Measurements from ENCODE around the gene MRTO4. TPM values are rescaled to one million over a fixed set of nuclear protein-coding genes. Genes with fewer than 3 reads are reported as not detected.
A peak's percentile ranks its signal among the peaks of the same experiment; 100 is the strongest.
"Not testable (repeated sequence)": the region's sequence is repeated elsewhere in the genome, so short reads cannot be mapped to it uniquely, and the experiment has no call there.

The MRTO4 gene
- total and polyA plus RNA-seq, 3 experiments from 2014 or later, result 28.5 to 137 (median 137) TPM

DNA sequence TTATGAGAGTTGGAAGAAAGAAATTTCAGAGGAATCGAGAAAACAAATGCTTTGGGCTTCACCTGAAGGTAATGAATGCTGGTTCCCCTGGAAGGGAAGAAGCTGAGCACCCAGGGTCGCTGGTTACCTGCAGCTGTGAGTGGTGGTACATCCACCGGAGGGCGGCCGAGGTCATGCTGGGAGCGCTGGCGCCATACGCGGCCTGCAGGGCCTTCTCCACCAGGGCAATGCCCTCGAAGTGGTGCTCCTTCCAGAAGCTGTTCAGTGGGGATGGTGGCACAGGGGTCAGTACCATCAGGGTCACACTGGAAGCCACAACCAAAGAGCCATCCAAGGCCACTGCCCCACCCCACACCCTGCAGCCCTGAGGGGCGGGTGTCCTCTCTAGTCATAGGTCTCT lies 16.8 kb downstream of the MRTO4 start:
- no peak overlapping the region for H3K27ac ChIP-seq (ENCODE audit: low read depth, low read length)
- DNase-seq, result no peak
- no peaks in the 10 kb centered on the region for H3K36me3 ChIP-seq (ENCODE audit: insufficient read depth, low read length)
- POLR2A ChIA-PET, result no interaction called here
- peaks cover 0 to 5% (median 0%) of the 10 kb centered on the region in 3 donors for H3K36me3 Mint-ChIP-seq
- H3K27me3 Mint-ChIP-seq, result peaks cover 8 to 17% of the 10 kb centered on the region in 2 donors
- H3K27ac Mint-ChIP-seq, result no peak overlapping the region
- no peaks in the 10 kb centered on the region for H3K4me1 ChIP-seq (ENCODE audit: insufficient read depth, low read length)
- CTCF ChIA-PET, result no interaction called here
- H3K4me3 ChIP-seq (ENCODE audit: low read length), result no peak overlapping the region
- H3K4me1 Mint-ChIP-seq, result peaks cover 0 to 5% (median 4%) of the 10 kb centered on the region in 3 donors
- H3K9me3 ChIP-seq (ENCODE audit: low read length), result no peaks in the 10 kb centered on the region
- peaks cover 4% of the 10 kb centered on the region for H3K27me3 ChIP-seq (ENCODE audit: insufficient read depth, low read length, poor library complexity, severe bottlenecking)
- H3K9me3 Mint-ChIP-seq, result peaks cover 0 to 4% (median 0%) of the 10 kb centered on the region in 5 donors
- no peak overlapping the region for H3K4me3 Mint-ChIP-seq

- H3K9me3 ChIP-seq (ENCODE audit: low read length); POLR2A ChIA-PET; H3K4me1 Mint-ChIP-seq; H3K4me3 Mint-ChIP-seq; H3K27me3 ChIP-seq (ENCODE audit: insufficient read depth, low read length, poor library complexity, severe bottlenecking); H3K4me1 ChIP-seq (ENCODE audit: insufficient read depth, low read length); H3K9me3 Mint-ChIP-seq; H3K27ac ChIP-seq (ENCODE audit: low read depth, low read length); CTCF ChIA-PET; H3K27ac Mint-ChIP-seq; H3K36me3 Mint-ChIP-seq; DNase-seq; H3K4me3 ChIP-seq (ENCODE audit: low read length); H3K36me3 ChIP-seq (ENCODE audit: insufficient read depth, low read length): not testable (repeated sequence)
- peaks cover 14 to 23% of the 10 kb centered on the region in 2 donors for H3K27me3 Mint-ChIP-seq
Measured at GRCh38 chr1:19269427-19270342, 18.1 kb downstream of the MRTO4 start.

GRCh38 chr1:19270343-19270730 lies 18.7 kb downstream of the MRTO4 start:
- H3K27me3 Mint-ChIP-seq, result peaks cover 16 to 23% of the 10 kb centered on the region in 2 donors
- POLR2A ChIA-PET; H3K36me3 Mint-ChIP-seq; H3K4me1 Mint-ChIP-seq; H3K27ac Mint-ChIP-seq; H3K27me3 ChIP-seq (ENCODE audit: insufficient read depth, low read length, poor library complexity, severe bottlenecking); H3K9me3 Mint-ChIP-seq; H3K4me3 ChIP-seq (ENCODE audit: low read length); H3K27ac ChIP-seq (ENCODE audit: low read depth, low read length); H3K36me3 ChIP-seq (ENCODE audit: insufficient read depth, low read length); H3K4me3 Mint-ChIP-seq; H3K4me1 ChIP-seq (ENCODE audit: insufficient read depth, low read length); H3K9me3 ChIP-seq (ENCODE audit: low read length); DNase-seq: not testable (repeated sequence)
- CTCF ChIA-PET, result interaction anchor here (1.1 kb wide), 1 partner anchor 15 kb away, joined by 3 read pairs; no protein-coding TSS in a partner anchor

GRCh38 chr1:19272064-19272463 lies 20.5 kb downstream of the MRTO4 start:
- DNase-seq, result no peak
- Mint-ChIP-seq H3K27ac (no peak overlapping the region), H3K4me1 (peaks cover 0 to 5% (median 4%) of the 10 kb centered on the region in 3 donors), H3K4me3 (no peak overlapping the region), H3K9me3 (peaks cover 2 to 10% (median 6%) of the 10 kb centered on the region in 5 donors), H3K27me3 (peaks cover 14 to 26% of the 10 kb centered on the region in 2 donors), H3K36me3 (peaks cover 0 to 12% (median 0%) of the 10 kb centered on the region in 3 donors)
- Histone ChIP-seq H3K4me1 (ENCODE audit: insufficient read depth, low read length) (no peaks in the 10 kb centered on the region), H3K27ac (ENCODE audit: low read depth, low read length) (no peak overlapping the region), H3K27me3 (ENCODE audit: insufficient read depth, low read length, poor library complexity, severe bottlenecking) (peaks cover 4% of the 10 kb centered on the region), H3K9me3 (ENCODE audit: low read length) (no peaks in the 10 kb centered on the region), H3K36me3 (ENCODE audit: insufficient read depth, low read length) (no peaks in the 10 kb centered on the region), H3K4me3 (ENCODE audit: low read length) (no peak overlapping the region)
- ChIA-PET POLR2A (no interaction called here), CTCF (no interaction called here)

GRCh38 chr1:19273106-19273843 lies 21.7 kb downstream of the MRTO4 start:
- no peak overlapping the region for H3K27ac ChIP-seq (ENCODE audit: low read depth, low read length)
- no peaks in the 10 kb centered on the region for H3K4me1 ChIP-seq (ENCODE audit: insufficient read depth, low read length)
- no peak overlapping the region for H3K4me3 ChIP-seq (ENCODE audit: low read length)
- peaks cover 4% of the 10 kb centered on the region for H3K27me3 ChIP-seq (ENCODE audit: insufficient read depth, low read length, poor library complexity, severe bottlenecking)
- ChIA-PET POLR2A (no interaction called here), CTCF (no interaction called here)
- no peaks in the 10 kb centered on the region for H3K9me3 ChIP-seq (ENCODE audit: low read length)
- peak overlapping the region in 1 of 8 donors; percentile 8 for H3K27ac Mint-ChIP-seq
- peak overlapping the region in 1 of 7 donors; percentile 44 for H3K4me3 Mint-ChIP-seq
- peaks cover 2 to 10% (median 6%) of the 10 kb centered on the region in 5 donors for H3K9me3 Mint-ChIP-seq
- no peaks in the 10 kb centered on the region for H3K36me3 ChIP-seq (ENCODE audit: insufficient read depth, low read length)
- peaks cover 14 to 26% of the 10 kb centered on the region in 2 donors for H3K27me3 Mint-ChIP-seq
- H3K36me3 Mint-ChIP-seq, result peaks cover 0 to 12% (median 0%) of the 10 kb centered on the region in 3 donors
- peaks cover 0 to 5% (median 4%) of the 10 kb centered on the region in 3 donors for H3K4me1 Mint-ChIP-seq
- DNase-seq, result no peak

GRCh38 chr1:19273844-19274531 lies 22.4 kb downstream of the MRTO4 start:
- CTCF ChIA-PET; H3K27ac ChIP-seq (ENCODE audit: low read depth, low read length); H3K36me3 ChIP-seq (ENCODE audit: insufficient read depth, low read length); H3K4me3 Mint-ChIP-seq; H3K27me3 ChIP-seq (ENCODE audit: insufficient read depth, low read length, poor library complexity, severe bottlenecking); H3K4me1 ChIP-seq (ENCODE audit: insufficient read depth, low read length); DNase-seq; POLR2A ChIA-PET; H3K27ac Mint-ChIP-seq; H3K4me1 Mint-ChIP-seq; H3K4me3 ChIP-seq (ENCODE audit: low read length); H3K9me3 ChIP-seq (ENCODE audit: low read length): not testable (repeated sequence)
- Mint-ChIP-seq H3K27me3 (peaks cover 14 to 26% of the 10 kb centered on the region in 2 donors), H3K9me3 (peaks cover 2 to 10% (median 6%) of the 10 kb centered on the region in 5 donors), H3K36me3 (peaks cover 0 to 12% (median 0%) of the 10 kb centered on the region in 3 donors)

- Mint-ChIP-seq H3K4me3 (no peak overlapping the region), H3K36me3 (peaks cover 0 to 12% (median 0%) of the 10 kb centered on the region in 3 donors), H3K27ac (no peak overlapping the region), H3K27me3 (peaks cover 14 to 26% of the 10 kb centered on the region in 2 donors), H3K9me3 (peaks cover 2 to 10% (median 6%) of the 10 kb centered on the region in 5 donors), H3K4me1 (peaks cover 0 to 5% (median 4%) of the 10 kb centered on the region in 3 donors)
- H3K4me3 ChIP-seq (ENCODE audit: low read length), result no peak overlapping the region
- CTCF ChIA-PET, result no interaction called here
- no peaks in the 10 kb centered on the region for H3K4me1 ChIP-seq (ENCODE audit: insufficient read depth, low read length)
- H3K36me3 ChIP-seq (ENCODE audit: insufficient read depth, low read length), result no peaks in the 10 kb centered on the region
- no peaks in the 10 kb centered on the region for H3K9me3 ChIP-seq (ENCODE audit: low read length)
- no peak for DNase-seq
- POLR2A ChIA-PET, result no interaction called here
- peaks cover 4% of the 10 kb centered on the region for H3K27me3 ChIP-seq (ENCODE audit: insufficient read depth, low read length, poor library complexity, severe bottlenecking)
- H3K27ac ChIP-seq (ENCODE audit: low read depth, low read length), result no peak overlapping the region
Measured at GRCh38 chr1:19274636-19275035, 23.0 kb downstream of the MRTO4 start.

Measured in CD8-positive, alpha-beta memory T cell (primary cell).